Activated naive CD4-positive, alpha-beta T cell treated with anti-CD3 and anti-CD28 coated beads, Interleukin-2, amount 50 U/mL, for 16 hours (primary cell): ENCODE data around the gene PROKR1.
A peak's percentile ranks its signal among the peaks of the same experiment; 100 is the strongest.
"Not testable (repeated sequence)": the region's sequence is repeated elsewhere in the genome, so short reads cannot be mapped to it uniquely, and the experiment has no call there.

Experiments used
- DNase-seq: peaks from one replicate; pipeline ENCODE4 v3.0.0-alpha.2; 2020

Gene PROKR1

GRCh38 chr2:68643011-68643873 is at the start of gene PROKR1:
Gene PROKR1, plus strand, starts transcription at chr2:68643579. Its CDS starts 2,243 bp downstream, at chr2:68645822.
- DNase-seq = no peak

DNA sequence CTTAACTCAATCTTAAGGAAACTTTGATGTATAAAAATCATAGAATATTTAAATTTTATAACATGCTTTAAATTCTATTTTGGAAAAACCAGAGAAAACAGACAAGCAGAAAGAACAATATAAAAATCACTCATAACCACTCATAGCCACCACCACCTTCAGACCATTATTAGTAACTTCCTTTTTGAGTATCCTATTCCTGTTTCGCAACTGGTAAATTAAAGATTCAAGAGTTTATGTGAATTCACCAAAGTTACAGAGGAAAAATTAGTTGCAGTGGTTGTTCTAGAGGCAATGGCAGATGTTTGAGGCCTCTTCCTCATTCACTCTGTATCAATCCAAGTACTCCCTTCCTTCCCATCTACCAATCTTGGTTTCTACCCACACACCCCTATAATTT is 49.3 kb upstream of the PROKR1 start:
- no peak for DNase-seq

DNA sequence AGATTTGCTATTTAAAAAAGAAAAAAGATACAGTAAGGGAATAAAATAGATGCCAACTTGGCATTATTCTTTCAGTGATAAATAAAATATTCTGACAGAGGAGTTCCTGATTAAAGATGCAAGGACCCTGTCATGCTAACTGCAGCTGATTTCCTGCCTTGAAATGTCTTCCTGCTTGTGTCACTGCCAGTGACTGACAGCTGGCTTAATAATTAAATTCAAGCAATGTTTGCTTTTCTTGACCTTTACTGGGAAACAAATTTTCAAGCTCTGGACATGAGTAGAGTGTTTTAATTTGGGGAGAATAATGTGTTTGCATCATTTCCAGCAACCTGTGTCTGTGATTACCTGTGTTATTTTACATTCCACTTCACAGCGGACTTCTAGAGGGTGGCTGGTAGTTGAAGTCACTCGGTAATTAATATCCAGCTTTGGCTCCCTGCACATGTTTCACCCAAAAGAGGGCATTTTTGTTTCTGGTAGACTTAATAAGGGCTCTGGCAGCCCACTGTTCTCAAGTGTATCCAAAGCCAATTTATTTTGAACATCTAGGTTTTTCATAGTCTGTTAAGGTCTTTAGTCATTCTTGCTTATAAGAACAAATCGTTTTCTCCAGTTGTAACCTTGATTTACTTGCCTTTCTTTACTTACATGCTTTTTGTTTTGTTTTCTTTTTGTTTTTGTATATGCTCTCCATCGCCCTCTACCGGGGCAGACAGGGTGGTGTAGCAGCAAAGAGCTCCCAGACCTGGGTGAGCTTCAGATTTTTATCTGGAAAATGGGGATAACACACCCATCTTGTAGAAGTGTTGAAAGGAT is 48.5 kb upstream of the PROKR1 start:
- DNase-seq = peak; percentile 42

- not testable (repeated sequence) for DNase-seq
Measured at GRCh38 chr2:68595493-68595785, 47.9 kb upstream of the PROKR1 start.

DNA sequence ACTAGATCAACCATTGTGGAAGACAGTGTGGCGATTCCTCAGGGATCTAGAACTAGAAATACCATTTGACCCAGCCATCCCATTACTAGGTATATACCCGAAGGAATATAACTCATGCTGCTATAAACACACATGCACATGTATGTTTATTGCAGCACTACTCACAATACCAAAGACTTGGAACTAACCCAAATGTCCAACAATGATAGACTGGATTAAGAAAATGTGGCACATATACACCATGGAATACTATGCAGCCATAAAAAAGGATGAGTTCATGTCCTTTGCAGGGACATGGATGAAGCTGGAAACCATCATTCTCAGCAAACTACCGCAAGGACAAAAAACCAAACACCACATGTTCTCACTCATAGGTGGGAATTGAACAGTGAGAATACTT is 42.9 kb upstream of the PROKR1 start:
- not testable (repeated sequence) for DNase-seq

GRCh38 chr2:68603059-68603458 is 40.3 kb upstream of the PROKR1 start:
- DNase-seq = no peak

DNA sequence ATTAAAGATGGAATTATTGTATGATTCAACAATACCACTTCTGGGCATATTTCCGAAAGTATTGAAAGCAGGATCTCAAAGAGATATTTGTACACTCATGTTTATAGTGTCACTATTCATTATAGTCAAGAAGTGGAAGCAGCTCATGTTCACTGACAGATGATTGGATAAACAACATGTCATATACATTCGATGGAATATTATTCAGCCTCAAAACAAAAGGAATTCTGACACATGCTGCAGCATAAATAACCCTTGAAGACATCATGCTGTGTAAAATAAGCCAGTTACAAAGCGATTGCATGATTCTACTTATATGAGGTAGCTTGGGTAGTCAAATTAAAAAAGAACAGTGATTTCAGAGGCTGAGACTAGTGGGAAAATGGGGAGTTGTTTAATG is 39.3 kb upstream of the PROKR1 start:
- DNase-seq = no peak

DNA sequence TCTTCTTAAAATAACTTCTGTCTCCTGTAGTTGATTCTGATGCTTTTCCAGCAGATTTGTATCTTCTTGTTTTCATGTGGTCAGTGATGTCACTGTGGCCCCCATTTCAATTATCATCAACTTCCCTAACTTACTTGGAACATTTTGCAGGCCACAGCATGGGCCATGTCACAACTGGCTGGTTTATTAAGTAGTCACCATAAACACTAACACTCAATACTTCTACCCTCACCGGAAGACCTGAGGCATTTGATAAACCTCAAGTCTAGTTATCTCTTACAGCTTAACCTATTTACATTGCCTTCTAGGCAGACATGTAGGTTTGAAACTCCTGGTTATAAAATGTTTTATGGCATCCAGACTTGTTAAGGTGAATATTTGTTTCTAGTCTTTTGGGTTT is 37.4 kb upstream of the PROKR1 start:
- no peak for DNase-seq

DNA sequence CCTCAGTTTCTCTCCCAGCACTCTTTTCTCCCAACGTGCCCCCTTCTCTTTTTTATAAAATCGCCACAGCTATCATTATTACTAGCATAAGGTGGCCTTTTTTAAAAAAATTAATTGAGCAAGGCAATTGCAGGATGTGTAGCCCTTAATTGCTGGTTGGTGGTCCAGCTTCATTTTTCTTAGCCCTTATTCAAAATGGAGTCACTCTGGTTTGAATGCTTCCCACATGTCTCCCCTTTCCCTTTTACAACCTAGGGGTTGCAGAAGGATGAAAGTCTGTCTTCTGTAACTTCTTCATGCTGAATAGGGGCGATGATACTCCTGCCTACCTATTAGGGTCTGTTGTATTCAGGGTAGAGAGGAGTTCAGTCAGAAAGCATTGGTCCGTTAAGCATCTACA is 36.6 kb upstream of the PROKR1 start:
- no peak for DNase-seq

DNA sequence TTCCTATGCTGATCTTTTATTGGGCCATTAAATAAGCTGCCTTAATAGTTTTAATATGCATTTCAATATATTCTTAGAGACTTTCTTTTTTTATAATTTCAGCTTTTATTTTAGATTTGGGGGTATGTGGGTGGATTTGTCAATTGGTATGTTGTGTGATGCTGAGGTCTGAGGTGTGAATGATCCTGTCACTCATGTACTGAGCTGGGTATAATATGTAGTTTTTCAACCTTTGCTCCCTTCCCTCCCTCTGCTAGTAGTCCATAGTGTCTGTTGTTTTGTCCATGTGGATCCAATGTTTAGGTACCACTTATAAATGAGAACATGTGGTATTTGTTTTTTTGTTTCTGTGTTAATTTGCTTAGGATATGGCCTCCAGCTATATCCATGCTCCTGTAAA is 35.5 kb upstream of the PROKR1 start:
- DNase-seq = no peak

GRCh38 chr2:68612765-68613519 is 30.4 kb upstream of the PROKR1 start:
- DNase-seq = no peak

GRCh38 chr2:68620772-68621171 is 22.6 kb upstream of the PROKR1 start:
- DNase-seq = no peak

DNA sequence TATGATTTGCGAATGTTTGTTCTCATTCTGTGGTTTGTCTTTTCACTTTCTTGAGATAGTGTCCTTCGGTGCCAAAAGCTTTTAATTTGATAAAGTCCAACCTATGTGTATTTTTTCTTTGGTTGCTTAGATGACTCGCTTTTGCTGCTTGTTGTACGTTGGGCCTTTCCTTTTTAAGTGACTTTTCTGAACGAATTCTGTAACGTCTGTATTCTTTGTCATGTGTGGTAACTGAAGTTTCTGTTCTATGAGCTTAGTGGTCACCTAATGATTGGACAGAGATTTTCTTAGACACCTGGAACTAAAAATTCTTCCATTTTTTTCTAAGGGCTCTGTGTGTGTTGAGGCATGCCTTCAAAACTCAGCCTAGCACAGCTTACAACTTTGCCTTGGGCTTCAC is 19.6 kb upstream of the PROKR1 start:
- no peak for DNase-seq

- no peak for DNase-seq
Measured at GRCh38 chr2:68627615-68628014, 15.8 kb upstream of the PROKR1 start.

DNA sequence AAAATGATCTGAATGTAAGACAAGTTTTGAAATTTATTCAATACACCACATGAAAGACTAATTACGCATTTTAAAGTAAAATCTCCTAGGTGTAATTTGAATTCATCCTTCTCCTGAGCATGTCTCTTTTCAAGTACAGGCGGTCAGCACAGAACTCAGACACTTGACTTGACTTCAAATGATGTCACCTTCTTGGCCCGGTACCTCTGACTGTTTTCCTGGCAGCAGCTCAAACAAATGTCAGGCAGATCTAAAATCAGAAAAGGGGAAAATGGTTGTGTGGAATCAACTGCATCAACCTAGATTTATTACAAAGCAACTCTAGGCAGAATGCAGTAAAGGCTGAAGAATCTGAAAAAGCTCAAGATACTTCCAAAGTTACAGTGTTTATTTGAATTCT is 11.4 kb upstream of the PROKR1 start:
- no peak for DNase-seq

DNA sequence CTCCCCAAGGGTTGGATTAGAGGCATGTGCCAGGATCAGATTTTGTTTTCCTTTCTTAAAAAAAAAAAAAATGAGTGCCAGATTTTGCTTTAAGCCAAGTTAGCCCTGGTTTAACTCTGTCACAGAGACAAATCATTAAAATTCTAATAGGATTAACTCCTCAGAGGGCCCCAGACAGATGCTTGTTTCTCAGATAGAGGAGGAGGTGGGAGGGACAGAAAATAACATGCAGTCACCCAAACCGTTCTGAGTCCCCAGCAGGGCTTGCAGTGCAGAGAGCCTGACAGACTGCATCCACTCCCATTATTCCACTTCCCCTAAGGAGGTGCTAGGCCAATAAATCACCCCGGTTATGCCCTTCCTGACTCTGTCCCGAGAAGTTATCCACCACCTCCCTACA is 6.3 kb upstream of the PROKR1 start:
- no peak for DNase-seq

- no peak for DNase-seq
Measured at GRCh38 chr2:68643874-68644485, 601 bp downstream of the PROKR1 start.

- no peak for DNase-seq
Measured at GRCh38 chr2:68645523-68645922, 2.1 kb downstream of the PROKR1 start.

DNA sequence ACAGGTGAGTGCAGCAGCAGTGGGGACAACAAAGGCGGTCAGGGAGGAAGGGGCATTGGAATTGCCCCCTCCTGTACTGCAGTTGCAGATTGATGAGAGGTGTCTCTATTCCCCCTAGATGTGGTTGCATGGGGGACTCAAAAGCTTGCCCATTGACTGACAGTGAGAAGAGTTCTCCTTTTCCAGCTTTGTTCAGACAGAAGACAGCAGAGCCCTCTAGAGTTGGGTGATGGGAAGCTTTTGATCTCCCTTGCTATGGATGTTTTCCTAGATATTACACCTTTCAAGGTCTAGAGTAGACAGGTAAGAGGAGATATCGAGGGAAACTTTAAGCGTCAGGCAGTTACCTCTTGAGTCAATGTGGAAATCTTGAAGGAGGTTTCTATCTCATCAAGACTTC is 2.9 kb downstream of the PROKR1 start:
- no peak for DNase-seq

DNA sequence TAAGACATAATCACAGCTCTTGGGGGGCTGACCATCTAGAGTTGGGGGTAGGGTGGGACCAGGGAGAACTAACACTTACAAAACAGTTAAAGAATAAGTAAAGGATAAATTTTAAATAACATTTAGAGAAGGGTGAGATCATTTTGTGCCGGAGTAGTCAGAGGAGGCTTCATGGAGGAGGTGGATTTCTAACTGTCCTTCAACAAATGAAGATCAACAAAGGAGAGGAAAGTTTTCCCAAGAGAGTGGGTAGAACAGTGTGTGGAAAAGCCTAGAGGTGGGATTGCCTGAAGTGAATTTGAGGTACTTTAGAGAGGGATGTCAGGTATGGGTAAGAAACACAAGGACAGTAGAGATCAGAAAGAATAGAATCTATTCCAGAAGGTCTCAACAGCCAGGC is 7.3 kb downstream of the PROKR1 start:
- DNase-seq = no peak

DNA sequence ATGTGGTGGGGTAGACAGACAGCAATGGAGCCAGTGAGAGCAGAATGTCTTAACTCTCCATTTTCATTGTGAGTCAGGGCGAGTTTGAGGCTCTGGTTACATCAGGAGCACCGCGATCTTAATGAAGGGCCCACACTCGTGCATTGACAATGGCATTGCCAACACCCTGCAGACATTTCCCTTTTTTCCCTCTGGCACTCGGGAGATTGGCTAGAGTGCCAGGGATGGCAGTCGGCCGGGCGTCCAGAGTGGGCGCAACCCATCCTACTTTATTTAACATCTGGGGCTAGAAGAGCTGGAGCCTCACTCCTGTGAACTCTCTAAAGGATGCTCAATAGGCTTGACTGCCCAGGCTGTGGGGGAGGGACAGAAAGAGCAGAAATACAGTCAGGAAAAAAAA is 9.7 kb downstream of the PROKR1 start:
- DNase-seq = no peak

DNA sequence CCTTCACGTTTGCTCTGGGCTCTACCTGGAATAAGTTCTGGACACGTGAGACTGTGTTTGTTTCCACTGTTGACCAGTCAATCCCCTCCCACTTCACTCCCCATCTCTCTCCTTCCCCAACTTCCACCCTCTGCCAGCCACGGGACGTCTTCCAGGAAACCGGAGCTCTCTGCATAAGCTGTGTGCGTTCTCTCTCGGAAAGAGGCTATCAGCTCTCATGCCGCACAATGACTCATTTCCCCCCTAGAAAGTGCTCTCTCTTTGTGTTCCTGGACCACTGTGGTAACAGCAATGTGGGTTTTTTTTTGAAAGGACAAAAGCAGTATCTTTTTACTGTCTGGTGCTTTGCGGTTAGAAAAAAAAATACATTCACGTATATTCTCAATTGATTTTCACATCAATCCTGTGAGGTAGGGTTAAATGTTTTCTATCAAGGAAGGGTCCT is 10.2 kb downstream of the PROKR1 start:
- DNase-seq = peak; percentile 18

GRCh38 chr2:68658266-68658665 is 14.9 kb downstream of the PROKR1 start:
- no peak for DNase-seq
